ENCODE data around the gene PHLDA3.

GRCh38 chr1:201450721-201451291 lies 18.2 kb downstream of the PHLDA3 start:
- TF ChIP-seq CTCF (IDR thresholded peaks at IDR 0.05) = no peak
- no peak for TF ChIP-seq POLR2A (IDR thresholded peaks at IDR 0.05)
- no peak for TF ChIP-seq POLR2AphosphoS5 (IDR thresholded peaks at IDR 0.05)
